DMS114 treated with DMSO at 0.1 percent for 48 hours (cell line): ENCODE data around the gene TGM3.

Experiments
- DNase-seq: peaks from one replicate; lab custom pipeline; 2025; ENCODE audit not compliant: unreplicated experiment; lab: John Stamatoyannopoulos, UW

TGM3 gene

GRCh38 chr20:2374346-2375125, 78.7 kb downstream of the TGM3 start:
- DNase-seq = no peak

- no peak for DNase-seq
These were observed 83.1 kb downstream of the TGM3 start for GRCh38 chr20:2378893-2379292.

GRCh38 chr20:2379511-2380229, 83.9 kb downstream of the TGM3 start:
- DNase-seq = no peak

- DNase-seq = no peak
These were observed 84.8 kb downstream of the TGM3 start, which contains the start of gene TGM6 for GRCh38 chr20:2380601-2381000. TGM6 (plus strand) TSS chr20:2380901; CDS start chr20:2380969, 68 bp downstream.

- DNase-seq = no peak
These were observed 85.5 kb downstream of the TGM3 start for GRCh38 chr20:2381303-2381702.

- DNase-seq = no peak
These were observed 87.0 kb downstream of the TGM3 start for GRCh38 chr20:2382833-2383232.

- no peak for DNase-seq
These were observed 89.2 kb downstream of the TGM3 start for GRCh38 chr20:2385026-2385425.

- no peak for DNase-seq
These were observed 89.7 kb downstream of the TGM3 start for GRCh38 chr20:2385496-2385895.

- DNase-seq = no peak
These were observed 90.8 kb downstream of the TGM3 start for GRCh38 chr20:2386516-2387179.

- no peak for DNase-seq
These were observed 91.4 kb downstream of the TGM3 start for GRCh38 chr20:2387180-2387577.

GRCh38 chr20:2387580-2387979, 91.8 kb downstream of the TGM3 start:
- no peak for DNase-seq
